H1 (cell line): ENCODE results near the gene SPDYE1. TPM values are rescaled to one million over a fixed set of nuclear protein-coding genes. Genes with fewer than 3 reads are reported as not detected.

Experiments used
- JUN ChIP-seq: IDR thresholded peaks from 2 replicates; pipeline ENCODE4 v1.6.1; 2011; ENCODE audit warnings: low read depth, mild to moderate bottlenecking, improper control_type of control experiment, low read length
- SIX5 ChIP-seq: IDR thresholded peaks from 2 replicates; pipeline ENCODE4 v1.6.1; 2011; ENCODE audit warnings: mild to moderate bottlenecking, low read depth, low read length
- SP1 ChIP-seq: IDR thresholded peaks from 2 replicates; pipeline ENCODE4 v1.6.1; 2011; ENCODE audit warnings: low read depth, low read length
- polyA plus RNA-seq, 7 experiments: library from polyadenylated mRNA; depleted of rRNA in 3 of 7; stranded (reverse) in 5 of 7; unstranded in 2 of 7; fragments of >200 nt in 5 of 7; fragments of 200-250 nt in 2 of 7; gene quantifications; 1 replicate in 5 of 7; 2 replicates in 1 of 7; 4 replicates in 1 of 7; pipeline versions ENCODE4 v1.2.1 to v1.2.3, GENCODE V29; 2011 to 2013; ENCODE audit warnings: missing spikeins in 2 of 7, mixed read lengths in 2 of 7
- total RNA-seq: library from RNA; stranded (reverse); fragmentation: NEBNext Ultra II Directional; extraction: Animal tissue kit (Norgen Biotek cat#: 25700); gene quantifications from 2 replicates; pipeline ENCODE4 v1.2.1, GENCODE V29; 2021

The SPDYE1 gene
- total and polyA plus RNA-seq, 2 of the 8 experiments (the other 6 are each of a cell fraction or from before 2014, with no cell fraction given): not detected

DNA sequence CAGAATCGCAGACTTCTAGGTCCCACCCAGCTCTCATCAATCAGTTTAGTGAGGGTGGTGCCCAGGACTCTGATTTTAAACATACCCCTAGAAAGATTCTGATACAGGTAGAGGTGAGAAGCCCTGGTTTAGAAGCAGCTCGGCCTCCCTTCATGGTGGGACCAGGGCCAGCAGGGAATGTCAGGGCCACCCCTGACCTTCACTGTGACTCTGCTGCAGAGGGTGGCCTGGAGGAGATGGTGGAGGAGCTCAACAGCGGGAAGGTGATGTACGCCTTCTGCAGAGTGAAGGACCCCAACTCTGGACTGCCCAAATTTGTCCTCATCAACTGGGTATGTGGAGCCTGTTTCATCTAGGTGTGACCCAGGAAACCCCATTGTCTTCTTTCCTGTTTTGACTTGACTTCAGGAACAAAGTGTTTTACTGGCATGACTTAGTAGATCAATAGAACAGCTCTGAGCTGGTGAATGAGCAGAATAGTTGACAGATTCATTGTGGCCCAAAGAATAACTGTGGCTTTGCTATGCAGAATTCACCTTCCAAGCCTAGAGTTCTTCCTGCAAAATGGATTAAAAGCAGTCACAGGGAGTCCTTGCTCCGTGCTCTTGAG, 54.0 kb downstream of the SPDYE1 start (continued):
- no peak for TF ChIP-seq JUN
- no peak for TF ChIP-seq SIX5
- no peak for TF ChIP-seq SP1
